Ectodermal cell (in vitro differentiated cells): ENCODE data around the gene CNR2. TPM values are rescaled to one million over a fixed set of nuclear protein-coding genes. Genes with fewer than 3 reads are reported as not detected.
"Not testable (repeated sequence)": the region's sequence is repeated elsewhere in the genome, so short reads cannot be mapped to it uniquely, and the experiment has no call there.

Source experiments
- H3K27ac ChIP-seq: 2 replicates; pipeline ENCODE4 v1.7.0; 2013; ENCODE audit warnings: mild to moderate bottlenecking, low read depth, low read length; ENCODE audit not compliant: insufficient read depth, poor library complexity, severe bottlenecking
- H3K27me3 ChIP-seq: 2 replicates; pipeline ENCODE4 v1.7.0; 2013; ENCODE audit warnings: mild to moderate bottlenecking, low read length; ENCODE audit not compliant: insufficient read depth, control insufficient read depth, poor library complexity, severe bottlenecking
- H3K36me3 ChIP-seq: one replicate; pipeline ENCODE4 v1.7.0; 2013; ENCODE audit warnings: low read length; ENCODE audit not compliant: control insufficient read depth, insufficient read depth
- H3K4me1 ChIP-seq: one replicate; pipeline ENCODE4 v1.7.0; 2013; ENCODE audit warnings: low read length; ENCODE audit not compliant: control insufficient read depth, insufficient read depth
- H3K4me3 ChIP-seq: 2 replicates; pipeline ENCODE4 v1.7.0; 2013; ENCODE audit warnings: low read depth, low read length, control low read depth; ENCODE audit not compliant: insufficient read depth
- H3K9me3 ChIP-seq: 2 replicates; pipeline ENCODE4 v1.7.0; 2013; ENCODE audit warnings: mild to moderate bottlenecking, low read length, moderate library complexity; ENCODE audit not compliant: control insufficient read depth
- WGBS, 2 experiments: methylation state at CpG; one replicate each; pipeline ENCODE4 v1.1.7; 2013; ENCODE audit warnings: missing lambda C conversion rate in 2 of 2; 5-methylcytosine and 5-hydroxymethylcytosine counted together
- polyA plus RNA-seq, 4 experiments: library from polyadenylated mRNA; stranded (reverse); fragments of 50-300 nt; gene quantifications; one replicate each; pipeline ENCODE4 v1.2.3, GENCODE V29; 2013

CNR2 gene
- polyA plus RNA-seq (2013, experiment 1 of 4), result not detected
- not detected for polyA plus RNA-seq (2013, experiment 2 of 4)
- not detected for polyA plus RNA-seq (2013, experiment 3 of 4)
- polyA plus RNA-seq (2013, experiment 4 of 4), result not detected

DNA sequence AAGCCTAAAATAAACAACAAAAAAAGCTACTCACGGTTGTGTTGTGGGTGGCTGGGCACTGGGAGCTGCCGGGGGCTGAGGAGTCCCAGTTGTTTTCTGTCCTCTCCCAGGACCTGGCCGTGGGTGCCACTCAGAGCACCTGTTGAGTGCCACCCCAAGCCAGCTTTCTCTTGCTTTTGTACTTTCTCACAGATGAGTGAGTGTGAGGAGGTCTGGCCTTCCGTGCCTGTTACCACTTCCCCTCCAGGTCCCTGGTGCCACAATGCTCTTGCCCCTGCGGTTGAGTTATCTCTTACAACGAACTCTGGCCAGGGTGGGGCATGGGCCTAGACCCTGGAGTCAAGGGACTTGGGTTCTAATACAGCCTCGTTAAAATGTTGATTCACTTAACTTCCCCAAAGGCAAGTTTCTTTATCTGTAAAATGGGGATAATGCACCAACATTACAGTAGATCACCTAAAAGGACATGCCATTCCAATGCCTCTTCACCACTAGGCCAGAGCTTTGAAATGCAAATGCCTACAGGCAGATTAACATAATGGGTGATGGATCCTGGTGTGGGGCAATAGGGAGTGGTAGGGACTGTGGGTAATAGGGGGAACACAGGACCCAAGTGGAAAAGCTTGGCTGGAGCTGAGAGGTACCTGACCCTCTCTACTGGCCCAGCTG lies at the start of gene CNR2:
CNR2 (minus strand) TSS at position 151 of the 669 bp plus-strand sequence. CDS start 37,745 bp downstream, outside the sequence.
- no peak within 1 kb of the TSS for H3K4me3 ChIP-seq
- H3K4me1 ChIP-seq, result no peaks in the 10 kb centered on the region
- no peaks in the 10 kb centered on the region for H3K27me3 ChIP-seq
- H3K36me3 ChIP-seq, result no peaks in the 10 kb centered on the region
- 78 to 82% methylated on average over 7 of the region's 7 CpGs for WGBS, 2 experiments
- no peak within 1 kb of the TSS for H3K27ac ChIP-seq
- H3K9me3 ChIP-seq, result no peaks in the 10 kb centered on the region

DNA sequence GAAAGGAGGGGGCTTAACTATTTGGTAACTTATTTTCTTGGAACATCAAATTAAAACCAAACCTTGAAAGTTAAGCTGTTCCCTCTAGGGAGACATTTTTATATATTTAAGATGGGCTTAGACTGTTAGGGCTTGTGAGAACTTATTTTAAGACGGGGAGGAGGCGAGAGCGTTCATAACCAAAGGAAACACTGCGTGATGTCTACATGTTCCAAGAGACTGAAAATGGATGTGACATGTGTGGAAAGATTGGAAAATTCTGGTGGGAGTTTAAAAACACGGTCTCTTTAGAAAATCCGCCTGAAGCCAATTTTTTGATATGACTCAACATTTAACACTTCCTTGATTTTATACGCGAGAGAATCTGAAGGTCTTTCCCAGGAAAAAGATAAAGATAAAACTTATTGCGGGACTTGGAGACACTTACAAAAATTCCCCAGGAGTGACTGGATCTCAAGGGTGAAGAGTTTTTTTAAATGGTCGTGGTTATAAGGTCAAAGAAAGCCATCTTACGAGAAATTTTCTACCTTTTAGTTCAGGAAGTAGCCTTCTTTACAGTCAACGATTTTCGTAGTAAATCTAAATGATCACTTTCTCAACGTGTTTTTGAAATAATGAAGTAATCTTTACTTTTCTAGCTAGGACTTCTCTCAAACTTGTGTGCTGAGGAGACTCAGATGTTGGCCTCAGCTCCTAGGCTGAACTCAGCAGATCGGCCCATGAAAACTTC lies 47.3 kb upstream of the CNR2 start:
- H3K9me3 ChIP-seq, result no peaks in the 10 kb centered on the region
- H3K36me3 ChIP-seq, result no peaks in the 10 kb centered on the region
- H3K27me3 ChIP-seq, result no peaks in the 10 kb centered on the region
- H3K4me3 ChIP-seq, result peak overlapping the region; percentile 89
- 0 to 4% methylated on average over 10 to 15 of the region's 15 CpGs for WGBS, 2 experiments
- peak overlapping the region; percentile 100 for H3K27ac ChIP-seq
- peaks cover 4% of the 10 kb centered on the region for H3K4me1 ChIP-seq

DNA sequence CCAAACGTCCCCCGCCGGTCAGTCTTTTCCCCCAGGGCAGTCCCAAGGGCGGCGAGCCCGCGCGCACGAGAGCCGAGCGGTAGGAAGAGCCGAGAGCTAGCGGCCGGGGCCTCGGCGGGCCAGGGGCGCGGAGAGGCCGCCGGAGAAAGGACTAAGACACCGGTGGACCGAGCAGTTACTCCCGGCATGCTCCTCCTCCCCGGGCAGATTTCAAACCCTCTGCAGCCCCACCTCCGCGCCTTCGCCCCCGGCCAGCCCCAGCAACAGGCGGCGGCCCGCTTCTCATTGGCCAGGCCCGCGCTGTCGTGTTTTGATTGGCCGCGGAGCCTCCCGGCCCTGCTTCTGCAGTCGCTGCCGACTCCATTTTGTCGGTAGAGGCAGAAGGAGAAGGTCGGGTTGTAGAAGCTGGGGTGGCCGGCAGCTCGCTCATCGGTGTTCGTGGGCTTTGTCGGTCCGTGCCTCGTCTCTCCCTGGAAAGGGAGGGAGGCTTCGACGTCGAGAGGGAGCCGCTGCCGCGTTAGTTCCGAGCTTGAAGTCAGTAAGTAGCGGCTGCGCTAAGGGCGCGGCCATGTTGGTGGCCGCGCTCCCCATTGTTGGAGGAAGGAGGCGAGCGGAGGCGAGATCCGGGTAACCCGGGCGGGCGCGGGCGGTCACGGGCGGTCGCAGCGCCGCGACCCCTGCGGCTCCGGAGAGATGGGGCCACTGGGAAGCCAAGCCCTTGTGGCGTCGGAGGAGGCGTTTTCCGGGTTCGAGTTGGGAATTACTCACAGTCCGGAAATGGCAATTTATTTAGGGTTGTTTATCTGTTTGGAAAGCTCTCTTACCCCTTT lies 46.5 kb upstream of the CNR2 start, which contains the start of gene PNRC2:
PNRC2 (plus strand) TSS at position 368 of the 830 bp plus-strand sequence. CDS start 1,630 bp downstream, outside the sequence.
- Histone ChIP-seq H3K36me3 (no peaks in the 10 kb centered on the region), H3K27ac (peak within 1 kb of the TSS; percentile 100), H3K9me3 (no peaks in the 10 kb centered on the region), H3K4me3 (peak within 1 kb of the TSS; percentile 89), H3K4me1 (peaks cover 4% of the 10 kb centered on the region), H3K27me3 (no peaks in the 10 kb centered on the region)
- 0 to 1% methylated on average over 84 of the region's 84 CpGs for WGBS, 2 experiments

DNA sequence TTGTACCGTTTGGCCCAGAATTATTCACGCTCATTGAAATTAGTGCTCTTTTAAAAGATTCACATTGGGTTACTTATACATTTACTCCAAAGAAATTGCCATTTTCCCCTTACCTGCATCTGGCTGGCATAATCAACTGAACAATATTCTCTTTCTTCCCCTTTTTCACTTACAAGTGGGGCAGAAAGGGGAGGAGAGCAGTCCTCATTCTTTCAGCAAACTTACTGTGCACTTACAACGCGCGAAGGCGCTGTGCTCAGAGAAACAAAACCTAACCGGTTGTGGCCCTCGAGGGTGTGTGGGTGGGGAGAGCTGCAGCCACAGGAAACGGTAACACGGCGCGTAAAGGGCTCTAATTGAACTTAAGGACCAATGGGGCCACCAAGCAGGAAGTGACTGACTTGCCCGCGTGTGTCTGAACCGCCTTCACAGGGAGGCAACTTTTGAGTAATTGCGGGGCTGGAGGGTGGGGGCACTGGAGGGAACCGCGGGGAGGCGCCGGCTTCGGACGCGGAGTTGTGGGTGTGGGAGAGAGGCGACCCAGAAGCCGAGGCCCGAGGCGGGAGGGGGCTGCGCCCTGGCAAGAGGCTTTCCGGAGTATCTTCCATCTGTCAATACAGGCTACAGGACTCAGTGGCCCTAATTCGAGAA lies 45.8 kb upstream of the CNR2 start:
- no peaks in the 10 kb centered on the region for H3K27me3 ChIP-seq
- H3K36me3 ChIP-seq, result no peaks in the 10 kb centered on the region
- H3K9me3 ChIP-seq, result no peaks in the 10 kb centered on the region
- peak overlapping the region; percentile 100 for H3K27ac ChIP-seq
- WGBS, 2 experiments, result 6 to 7% methylated on average over 30 of the region's 30 CpGs
- peaks cover 4% of the 10 kb centered on the region for H3K4me1 ChIP-seq
- H3K4me3 ChIP-seq, result peak overlapping the region; percentile 89

DNA sequence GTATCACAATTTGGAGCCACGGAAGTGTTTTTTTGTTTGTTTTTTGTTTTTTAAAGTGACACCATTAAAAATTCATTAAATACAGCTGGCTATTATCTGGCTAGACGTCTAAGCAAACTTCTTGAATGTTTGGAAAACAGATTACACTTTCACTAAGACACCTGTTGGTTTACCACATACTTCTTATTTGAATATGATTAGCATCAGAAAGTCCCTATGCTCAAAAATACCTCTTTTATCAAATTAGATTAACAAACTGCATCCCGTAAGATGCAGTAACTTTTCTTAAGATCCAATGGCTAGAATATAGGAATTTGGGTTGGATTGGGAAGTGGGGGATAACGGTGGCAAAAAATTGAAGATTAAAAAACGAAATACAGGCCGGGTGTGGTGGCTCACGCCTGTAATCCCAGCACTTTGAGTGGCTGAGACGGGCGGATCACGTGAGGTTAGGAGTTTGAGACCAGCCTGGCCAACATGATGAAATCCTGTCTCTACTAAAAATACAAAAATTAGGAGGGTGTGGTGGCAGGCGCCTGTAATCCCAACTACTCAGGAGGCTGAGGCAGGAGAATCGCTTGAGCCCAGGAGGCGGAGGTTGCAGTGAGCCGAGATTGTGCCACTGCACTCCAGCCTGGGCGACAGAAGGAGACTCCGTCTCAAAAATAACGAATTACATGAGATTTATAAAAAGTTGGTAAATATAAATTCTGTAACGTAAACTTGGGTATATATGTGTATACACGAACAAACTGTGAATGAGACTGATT lies 45.1 kb upstream of the CNR2 start:
- H3K4me1 ChIP-seq, H3K36me3 ChIP-seq, H3K27me3 ChIP-seq, H3K9me3 ChIP-seq: not testable (repeated sequence)
- Histone ChIP-seq H3K27ac (peak overlapping the region; percentile 100), H3K4me3 (peak overlapping the region; percentile 89)
- 91 to 92% methylated on average over 19 of the region's 19 CpGs for WGBS, 2 experiments

DNA sequence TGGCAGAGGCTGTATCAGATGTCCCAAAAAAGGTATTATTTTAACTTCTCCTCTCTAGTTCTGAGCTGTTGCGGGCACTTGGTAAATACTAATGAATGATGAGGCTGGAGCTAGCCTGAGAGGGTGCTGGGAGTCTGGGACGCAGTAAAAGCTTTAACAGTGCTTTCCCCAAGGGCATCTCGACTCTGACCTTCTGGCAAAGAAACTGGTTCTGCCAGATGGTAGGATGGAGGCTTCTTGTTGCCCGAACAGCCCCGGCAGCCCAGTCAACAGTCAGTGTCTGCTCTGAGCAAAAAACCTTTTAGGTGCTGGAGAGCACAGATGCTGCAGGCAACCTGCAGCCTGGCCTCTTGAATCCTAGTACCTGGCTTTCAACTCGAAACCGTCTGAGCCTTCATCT lies 43.9 kb upstream of the CNR2 start:
- Histone ChIP-seq H3K27ac (no peak overlapping the region), H3K4me3 (no peak overlapping the region), H3K4me1 (peaks cover 4% of the 10 kb centered on the region), H3K36me3 (no peaks in the 10 kb centered on the region), H3K27me3 (no peaks in the 10 kb centered on the region), H3K9me3 (no peaks in the 10 kb centered on the region)
- WGBS, 2 experiments, result 88 to 89% methylated on average over 7 of the region's 7 CpGs

- H3K4me3 ChIP-seq, result no peak overlapping the region
- H3K27me3 ChIP-seq, result no peaks in the 10 kb centered on the region
- H3K36me3 ChIP-seq, result no peaks in the 10 kb centered on the region
- no peaks in the 10 kb centered on the region for H3K4me1 ChIP-seq
- no peaks in the 10 kb centered on the region for H3K9me3 ChIP-seq
- H3K27ac ChIP-seq, result no peak overlapping the region
- 93 to 94% methylated on average over 2 to 3 of the region's 3 CpGs for WGBS, 2 experiments
Observed at GRCh38 chr1:23953020-23953419, 39.9 kb upstream of the CNR2 start.

GRCh38 chr1:23947366-23947765 lies 34.2 kb upstream of the CNR2 start:
- Histone ChIP-seq H3K27me3 (no peaks in the 10 kb centered on the region), H3K4me3 (no peak overlapping the region), H3K9me3 (no peaks in the 10 kb centered on the region), H3K27ac (no peak overlapping the region), H3K36me3 (no peaks in the 10 kb centered on the region), H3K4me1 (no peaks in the 10 kb centered on the region)

GRCh38 chr1:23936481-23937176 lies 23.5 kb upstream of the CNR2 start:
- Histone ChIP-seq H3K27me3 (no peaks in the 10 kb centered on the region), H3K4me3 (no peak overlapping the region), H3K36me3 (no peaks in the 10 kb centered on the region), H3K4me1 (no peaks in the 10 kb centered on the region), H3K9me3 (no peaks in the 10 kb centered on the region), H3K27ac (no peak overlapping the region)
- 24 to 31% methylated on average over 6 of the region's 6 CpGs for WGBS, 2 experiments
